ENCODE data around the gene ATP6V1E1.

DNA sequence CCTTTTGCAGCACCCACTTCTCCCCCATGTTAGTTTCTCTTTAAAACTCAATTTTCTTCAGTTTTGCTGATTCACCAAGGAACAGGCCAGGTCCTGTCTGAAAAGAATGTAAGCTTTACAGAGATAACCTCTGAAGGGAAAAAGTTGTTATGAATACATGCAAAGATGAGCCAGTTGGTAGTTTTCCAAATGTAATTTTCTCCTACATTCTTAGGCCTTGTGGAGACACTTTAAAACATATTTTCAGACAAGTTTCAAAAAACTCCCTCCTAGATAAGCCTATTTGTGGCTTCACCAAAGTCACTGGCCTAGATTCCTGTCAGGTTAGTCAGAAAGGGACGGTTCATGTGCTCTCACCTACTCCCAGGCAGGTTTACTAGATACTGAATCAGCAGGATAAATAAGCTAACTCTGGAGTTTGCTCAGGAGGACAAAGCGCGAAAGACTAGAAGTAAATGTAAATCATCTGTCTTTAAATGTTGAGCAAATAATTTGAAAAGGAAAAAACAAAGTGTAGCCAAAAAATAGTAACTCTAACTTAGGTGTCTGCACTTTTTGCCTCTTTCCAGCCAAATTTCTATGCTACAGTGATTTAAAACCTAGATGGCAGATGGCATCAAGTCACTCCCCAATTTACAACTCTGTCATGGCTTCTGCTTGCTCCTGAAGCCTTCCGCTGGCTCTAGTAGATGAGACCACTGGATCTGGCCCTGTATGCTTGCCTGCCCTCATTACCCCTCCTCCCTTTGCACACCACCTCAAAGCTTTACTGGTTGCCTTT is 4.9 kb upstream of the ATP6V1E1 start:
- TF ChIP-seq, protein P1, sequence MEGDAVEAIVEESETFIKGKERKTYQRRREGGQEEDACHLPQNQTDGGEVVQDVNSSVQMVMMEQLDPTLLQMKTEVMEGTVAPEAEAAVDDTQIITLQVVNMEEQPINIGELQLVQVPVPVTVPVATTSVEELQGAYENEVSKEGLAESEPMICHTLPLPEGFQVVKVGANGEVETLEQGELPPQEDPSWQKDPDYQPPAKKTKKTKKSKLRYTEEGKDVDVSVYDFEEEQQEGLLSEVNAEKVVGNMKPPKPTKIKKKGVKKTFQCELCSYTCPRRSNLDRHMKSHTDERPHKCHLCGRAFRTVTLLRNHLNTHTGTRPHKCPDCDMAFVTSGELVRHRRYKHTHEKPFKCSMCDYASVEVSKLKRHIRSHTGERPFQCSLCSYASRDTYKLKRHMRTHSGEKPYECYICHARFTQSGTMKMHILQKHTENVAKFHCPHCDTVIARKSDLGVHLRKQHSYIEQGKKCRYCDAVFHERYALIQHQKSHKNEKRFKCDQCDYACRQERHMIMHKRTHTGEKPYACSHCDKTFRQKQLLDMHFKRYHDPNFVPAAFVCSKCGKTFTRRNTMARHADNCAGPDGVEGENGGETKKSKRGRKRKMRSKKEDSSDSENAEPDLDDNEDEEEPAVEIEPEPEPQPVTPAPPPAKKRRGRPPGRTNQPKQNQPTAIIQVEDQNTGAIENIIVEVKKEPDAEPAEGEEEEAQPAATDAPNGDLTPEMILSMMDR (IDR thresholded peaks at IDR 0.05), result no peak
- TF ChIP-seq POLR2A (IDR thresholded peaks at IDR 0.05), result no peak

All from adrenal gland (tissue), 5 donors.